ENCODE results near the gene XDH. TPM values are rescaled to one million over a fixed set of nuclear protein-coding genes. Genes with fewer than 3 reads are reported as not detected.

XDH gene
- total and polyA plus RNA-seq, 2 experiments from 2014 or later = 1.8 to 2.4 TPM

- H3K27me3 ChIP-seq (replicated peaks; ENCODE audit: insufficient read depth) = no peaks in the 10 kb centered on the region
- no peaks in the 10 kb centered on the region for H3K9me2 ChIP-seq (ENCODE audit: insufficient read depth)
- H3K4me1 ChIP-seq (ENCODE audit: insufficient read depth) = peaks cover 20% of the 10 kb centered on the region
- no peak overlapping the region for H3K27ac ChIP-seq
- H2AFZ ChIP-seq = no peak overlapping the region
- H3K4me3 ChIP-seq = no peak overlapping the region
- no peak for TF ChIP-seq EZH2phosphoT487 (IDR thresholded peaks at IDR 0.05; ENCODE audit: insufficient read depth, low read depth)
- no peak for TF ChIP-seq EZH2 (IDR thresholded peaks at IDR 0.05; ENCODE audit: insufficient read depth, poor library complexity, severe bottlenecking)
- WGBS, 2 experiments (ENCODE audit: low coverage in 1 of 2, low lambda C conversion rate in 2 of 2, missing lambda C conversion rate in 2 of 2) = 96 to 99% methylated on average over 6 of the region's 6 CpGs
- no peak for DNase-seq
- in situ Hi-C loops (cut with MboI) = no loop called here
- no peaks in the 10 kb centered on the region for H3K79me2 ChIP-seq (ENCODE audit: insufficient read depth)
- no peaks in the 10 kb centered on the region for H3K36me3 ChIP-seq (ENCODE audit: low read depth)
- peaks cover 15% of the 10 kb centered on the region for H3F3A ChIP-seq (ENCODE audit: insufficient read depth)
- no peaks in the 10 kb centered on the region for H3K9me3 ChIP-seq (ENCODE audit: low read depth)
- no peak overlapping the region for H3K9ac ChIP-seq
- no peak overlapping the region for H3K4me2 ChIP-seq (ENCODE audit: unreplicated experiment)
- H4K20me1 ChIP-seq (ENCODE audit: insufficient read depth) = no peaks in the 10 kb centered on the region
Observed at GRCh38 chr2:31378791-31379501, 35.6 kb downstream of the XDH start.

DNA sequence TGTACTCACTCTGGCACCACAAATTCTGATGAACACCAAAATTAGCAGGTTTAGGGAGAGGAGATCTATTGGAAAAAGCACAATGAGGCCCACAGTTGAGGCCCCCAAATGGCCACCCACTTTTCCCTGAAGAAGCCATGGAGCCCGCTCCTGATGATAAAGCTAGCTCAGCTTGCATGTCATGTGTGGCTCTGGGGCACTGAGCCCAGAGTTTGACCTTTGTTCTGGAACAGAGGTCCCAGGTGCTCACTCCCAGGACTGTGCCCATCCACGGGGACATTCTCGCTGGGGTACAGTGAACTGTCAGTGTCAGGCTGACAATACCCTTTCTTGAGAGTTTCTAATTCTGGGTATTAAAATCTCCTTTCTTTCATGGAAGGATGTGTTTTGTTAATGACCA lies 36.2 kb downstream of the XDH start:
- DNase-seq = no peak
- Histone ChIP-seq H3K4me1 (ENCODE audit: insufficient read depth) (peaks cover 14% of the 10 kb centered on the region), H3K4me3 (no peak overlapping the region), H3F3A (ENCODE audit: insufficient read depth) (peaks cover 9% of the 10 kb centered on the region), H3K4me2 (ENCODE audit: unreplicated experiment) (no peak overlapping the region), H3K36me3 (ENCODE audit: low read depth) (no peaks in the 10 kb centered on the region), H3K9ac (no peak overlapping the region), H3K79me2 (ENCODE audit: insufficient read depth) (no peaks in the 10 kb centered on the region), H3K27me3 (replicated peaks; ENCODE audit: insufficient read depth) (no peaks in the 10 kb centered on the region), H3K27ac (no peak overlapping the region), H3K9me2 (ENCODE audit: insufficient read depth) (no peaks in the 10 kb centered on the region), H2AFZ (no peak overlapping the region), H4K20me1 (ENCODE audit: insufficient read depth) (no peaks in the 10 kb centered on the region), H3K9me3 (ENCODE audit: low read depth) (no peaks in the 10 kb centered on the region)
- in situ Hi-C loops (cut with MboI) = no loop called here
- 98% methylated on average over 3 of the region's 3 CpGs for WGBS, 2 experiments (ENCODE audit: low coverage in 1 of 2, low lambda C conversion rate in 2 of 2, missing lambda C conversion rate in 2 of 2)
- no peak for TF ChIP-seq EZH2 (IDR thresholded peaks at IDR 0.05; ENCODE audit: insufficient read depth, poor library complexity, severe bottlenecking)
- no peak for TF ChIP-seq EZH2phosphoT487 (IDR thresholded peaks at IDR 0.05; ENCODE audit: insufficient read depth, low read depth)

DNA sequence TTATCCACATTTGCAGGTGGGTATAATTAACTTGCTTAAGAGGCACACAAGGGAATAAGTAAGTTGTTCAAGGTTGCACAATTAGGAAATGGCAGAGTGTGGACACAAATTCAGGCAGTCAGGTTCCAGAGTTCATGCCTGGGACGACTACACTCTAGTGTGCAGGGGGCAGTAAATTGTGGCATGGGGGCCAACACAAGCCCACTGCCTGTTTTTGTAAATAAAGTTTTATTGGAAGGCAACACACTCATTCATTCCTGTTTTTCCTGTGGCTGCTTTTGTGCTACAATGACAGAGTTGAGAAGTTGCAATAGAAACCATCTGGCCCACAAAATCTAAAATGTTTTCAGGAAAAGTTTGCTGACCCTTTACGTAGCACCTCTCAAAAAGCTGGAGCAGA lies 41.4 kb downstream of the XDH start:
- 78 to 90% methylated on average over 2 of the region's 2 CpGs for WGBS, 2 experiments (ENCODE audit: low coverage in 1 of 2, low lambda C conversion rate in 2 of 2, missing lambda C conversion rate in 2 of 2)
- Histone ChIP-seq H3K36me3 (ENCODE audit: low read depth) (no peaks in the 10 kb centered on the region), H3F3A (ENCODE audit: insufficient read depth) (no peaks in the 10 kb centered on the region), H3K4me3 (no peak overlapping the region), H4K20me1 (ENCODE audit: insufficient read depth) (no peaks in the 10 kb centered on the region), H3K9ac (no peak overlapping the region), H3K9me3 (ENCODE audit: low read depth) (no peaks in the 10 kb centered on the region), H3K27ac (no peak overlapping the region), H2AFZ (no peak overlapping the region), H3K4me1 (ENCODE audit: insufficient read depth) (no peaks in the 10 kb centered on the region), H3K79me2 (ENCODE audit: insufficient read depth) (no peaks in the 10 kb centered on the region), H3K4me2 (ENCODE audit: unreplicated experiment) (no peak overlapping the region), H3K27me3 (replicated peaks; ENCODE audit: insufficient read depth) (no peaks in the 10 kb centered on the region), H3K9me2 (ENCODE audit: insufficient read depth) (no peaks in the 10 kb centered on the region)
- no peak for DNase-seq
- TF ChIP-seq EZH2phosphoT487 (IDR thresholded peaks at IDR 0.05; ENCODE audit: insufficient read depth, low read depth) = no peak
- in situ Hi-C loops (cut with MboI) = no loop called here

- DNase-seq = no peak
- no peak overlapping the region for H3K9ac ChIP-seq
- in situ Hi-C loops (cut with MboI) = no loop called here
- no peak for TF ChIP-seq EZH2phosphoT487 (IDR thresholded peaks at IDR 0.05; ENCODE audit: insufficient read depth, low read depth)
- no peak overlapping the region for H2AFZ ChIP-seq
- H3K9me2 ChIP-seq (ENCODE audit: insufficient read depth) = no peaks in the 10 kb centered on the region
- H3K36me3 ChIP-seq (ENCODE audit: low read depth) = no peaks in the 10 kb centered on the region
- no peaks in the 10 kb centered on the region for H3K27me3 ChIP-seq (replicated peaks; ENCODE audit: insufficient read depth)
- WGBS, 2 experiments (ENCODE audit: low coverage in 1 of 2, low lambda C conversion rate in 2 of 2, missing lambda C conversion rate in 2 of 2) = 95 to 97% methylated on average over 10 of the region's 10 CpGs
- H4K20me1 ChIP-seq (ENCODE audit: insufficient read depth) = no peaks in the 10 kb centered on the region
- no peaks in the 10 kb centered on the region for H3K79me2 ChIP-seq (ENCODE audit: insufficient read depth)
- H3K27ac ChIP-seq = no peak overlapping the region
- no peaks in the 10 kb centered on the region for H3K9me3 ChIP-seq (ENCODE audit: low read depth)
- H3F3A ChIP-seq (ENCODE audit: insufficient read depth) = no peaks in the 10 kb centered on the region
- H3K4me2 ChIP-seq (ENCODE audit: unreplicated experiment) = no peak overlapping the region
- no peaks in the 10 kb centered on the region for H3K4me1 ChIP-seq (ENCODE audit: insufficient read depth)
- no peak overlapping the region for H3K4me3 ChIP-seq
Observed at GRCh38 chr2:31372097-31372496, 42.4 kb downstream of the XDH start.

DNA sequence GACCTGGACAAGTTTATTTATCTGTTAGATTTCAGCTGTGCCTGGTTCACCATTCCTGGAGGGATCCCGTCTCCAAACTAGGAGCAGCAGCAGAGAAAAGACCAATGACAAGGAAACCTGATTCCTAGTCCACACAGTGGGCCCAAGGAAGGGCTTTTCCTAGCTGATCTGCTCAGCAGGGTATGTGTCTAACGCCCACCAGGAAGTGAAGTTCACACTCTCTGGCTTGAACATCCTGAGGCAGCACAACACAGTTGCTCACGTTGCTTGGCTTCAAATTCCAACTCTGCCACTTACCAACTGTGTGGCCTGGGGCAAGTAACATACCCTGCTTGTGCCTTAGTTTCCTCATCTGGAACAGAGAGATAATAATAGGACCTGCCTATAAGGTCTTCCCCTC lies 42.9 kb downstream of the XDH start:
- Histone ChIP-seq H3F3A (ENCODE audit: insufficient read depth) (no peaks in the 10 kb centered on the region), H3K79me2 (ENCODE audit: insufficient read depth) (no peaks in the 10 kb centered on the region), H3K9me2 (ENCODE audit: insufficient read depth) (no peaks in the 10 kb centered on the region), H3K4me2 (ENCODE audit: unreplicated experiment) (no peak overlapping the region), H3K4me3 (no peak overlapping the region), H3K4me1 (ENCODE audit: insufficient read depth) (no peaks in the 10 kb centered on the region), H2AFZ (no peak overlapping the region), H3K9me3 (ENCODE audit: low read depth) (no peaks in the 10 kb centered on the region), H4K20me1 (ENCODE audit: insufficient read depth) (no peaks in the 10 kb centered on the region), H3K36me3 (ENCODE audit: low read depth) (no peaks in the 10 kb centered on the region), H3K9ac (no peak overlapping the region), H3K27ac (no peak overlapping the region), H3K27me3 (replicated peaks; ENCODE audit: insufficient read depth) (no peaks in the 10 kb centered on the region)
- WGBS, 2 experiments (ENCODE audit: low coverage in 1 of 2, low lambda C conversion rate in 2 of 2, missing lambda C conversion rate in 2 of 2) = 87 to 90% methylated on average over 3 of the region's 3 CpGs
- in situ Hi-C loops (cut with MboI) = no loop called here
- DNase-seq = no peak
- no peak for TF ChIP-seq EZH2 (IDR thresholded peaks at IDR 0.05; ENCODE audit: insufficient read depth, poor library complexity, severe bottlenecking)
- no peak for TF ChIP-seq EZH2phosphoT487 (IDR thresholded peaks at IDR 0.05; ENCODE audit: insufficient read depth, low read depth)

Measured in GM23248 (cell line).